Esophagus squamous epithelium (tissue), 5 donors: Measurements from ENCODE around the gene ABCC5. TPM values are rescaled to one million over a fixed set of nuclear protein-coding genes. Genes with fewer than 3 reads are reported as not detected.

Source experiments
- DNase-seq: peaks from one replicate; lab custom pipeline; 2025; lab: John Stamatoyannopoulos, UW
- H3K27ac ChIP-seq, 4 donors: fragments of 200-600 bp; sonication (generic); one replicate each; pipeline ENCODE4 v1.5.1; 2016 to 2019; ENCODE audit warnings: mild to moderate bottlenecking in 1 of 4
- H3K27me3 ChIP-seq, 4 donors: fragments of 200-600 bp; sonication (generic); 1 replicate in 3 of 4; 2 replicates in 1 of 4; pipeline versions ENCODE4 v1.5.1 to v1.6.0; 2017 to 2021; ENCODE audit warnings: antibody characterized with exemption in 1 of 4
- H3K36me3 ChIP-seq, 3 donors: fragments of 200-600 bp; sonication (generic); one replicate each; pipeline ENCODE4 v1.5.1; 2016 to 2019
- H3K4me1 ChIP-seq, 3 donors: fragments of 200-600 bp; sonication (generic); one replicate each; pipeline ENCODE4 v1.5.1; 2017 to 2019
- H3K4me3 ChIP-seq, 4 donors: fragments of 200-600 bp; sonication (generic); 1 replicate in 3 of 4; 2 replicates in 1 of 4; pipeline ENCODE4 v1.5.1; 2016 to 2019; ENCODE audit warnings: mild to moderate bottlenecking in 2 of 4, moderate library complexity in 1 of 4
- H3K9me3 ChIP-seq, 3 donors: fragments of 200-600 bp; sonication (generic); one replicate each; pipeline ENCODE4 v1.5.1; 2016 to 2019
- CTCF ChIP-seq, 6 experiments: fragments of 450-650 bp in 4 of 6; fragments of 200-600 bp in 2 of 6; sonication (generic) in 2 of 6; IDR thresholded peaks; one replicate each; pipeline ENCODE4 v1.5.1; 2016 to 2019; ENCODE audit warnings: antibody characterized with exemption in 6 of 6, mild to moderate bottlenecking in 4 of 6, moderate library complexity in 4 of 6
- POLR2A ChIP-seq, 4 donors: fragments of 450-650 bp; IDR thresholded peaks; one replicate each; pipeline ENCODE4 v1.6.1; 2017; ENCODE audit warnings: antibody characterized with exemption in 4 of 4, mild to moderate bottlenecking in 4 of 4, moderate library complexity in 3 of 4
- WGBS, 2 donors: methylation state at CpG; one replicate each; pipeline ENCODE4 v1.1.5; 2018; 5-methylcytosine and 5-hydroxymethylcytosine counted together
- intact Hi-C: fragments of 100-400 bp; cut with DNase I; formaldehyde crosslinking; loops from one replicate; pipeline ENCODE4 v1.15.0; 2022
- total RNA-seq, 4 donors: library from RNA; depleted of rRNA; stranded (reverse); fragments of >200 nt; gene quantifications; one replicate each; pipeline ENCODE4 v1.1.0, GENCODE V29; 2016
- donor health status: DM: yes; HTN: yes; CAD: no.

The ABCC5 gene
- total RNA-seq, 4 donors from 2014 or later: 34.3 to 50.2 (median 40.4) TPM

GRCh38 chr3:183884427-183885296 lies 133.0 kb downstream of the ABCC5 start, which contains the start of gene PARL:
PARL (minus strand) TSS chr3:183884880; CDS start chr3:183884846, 34 bp downstream.
- TF ChIP-seq POLR2A (IDR thresholded peaks at IDR 0.05): peak in 2 of 4 donors; percentile 59 to 78
- TF ChIP-seq CTCF (IDR thresholded peaks at IDR 0.05): peak; percentile 87 to 98 (median 95)
- 1% methylated on average over 16 to 29 of the region's 63 CpGs for WGBS, 2 donors
- intact Hi-C loops: no loop called here

GRCh38 chr3:183884097-183884426 lies 133.6 kb downstream of the ABCC5 start:
- WGBS, 2 donors: 1 to 3% methylated on average over 9 of the region's 9 CpGs
- Histone ChIP-seq H3K4me1 (peaks cover 9 to 40% (median 22%) of the 10 kb centered on the region in 3 donors), H3K27me3 (no peaks in the 10 kb centered on the region), H3K36me3 (peaks cover 0 to 4% (median 0%) of the 10 kb centered on the region in 3 donors), H3K27ac (peak overlapping the region; percentile 77 to 90 (median 85)), H3K9me3 (no peaks in the 10 kb centered on the region), H3K4me3 (peak overlapping the region; percentile 61 to 98 (median 90))
- intact Hi-C loops: no loop called here
- DNase-seq: no peak
- TF ChIP-seq POLR2A (IDR thresholded peaks at IDR 0.05) (no peak), CTCF (IDR thresholded peaks at IDR 0.05) (no peak)

More at GRCh38 chr3:183884427-183885296, 133.0 kb downstream of the ABCC5 start, which contains the start of gene PARL:
- H3K4me3 ChIP-seq: peak within 1 kb of the TSS; percentile 61 to 98 (median 90)
- peaks cover 9 to 40% (median 22%) of the 10 kb centered on the region in 3 donors for H3K4me1 ChIP-seq
- H3K27me3 ChIP-seq: no peaks in the 10 kb centered on the region
- peak within 1 kb of the TSS; percentile 77 to 90 (median 85) for H3K27ac ChIP-seq
- peak; percentile 75 for DNase-seq
- H3K9me3 ChIP-seq: no peaks in the 10 kb centered on the region
- H3K36me3 ChIP-seq: peaks cover 0 to 4% (median 0%) of the 10 kb centered on the region in 3 donors

- Histone ChIP-seq H3K36me3 (peaks cover 0 to 4% (median 0%) of the 10 kb centered on the region in 3 donors), H3K4me1 (peaks cover 9 to 40% (median 22%) of the 10 kb centered on the region in 3 donors), H3K4me3 (peak overlapping the region; percentile 61 to 98 (median 90)), H3K27ac (peak overlapping the region; percentile 10 to 90 (median 82)), H3K27me3 (no peaks in the 10 kb centered on the region), H3K9me3 (no peaks in the 10 kb centered on the region)
- intact Hi-C loops: no loop called here
- no peak for DNase-seq
- 37 to 51% methylated on average over 16 of the region's 16 CpGs for WGBS, 2 donors
- TF ChIP-seq POLR2A (IDR thresholded peaks at IDR 0.05): no peak
- TF ChIP-seq CTCF (IDR thresholded peaks at IDR 0.05): no peak
Measured at GRCh38 chr3:183883291-183884096, 134.2 kb downstream of the ABCC5 start.

GRCh38 chr3:183880121-183880520 lies 137.6 kb downstream of the ABCC5 start:
- intact Hi-C loops: no loop called here
- Histone ChIP-seq H3K4me1 (peaks cover 9 to 35% (median 19%) of the 10 kb centered on the region in 3 donors), H3K36me3 (peaks cover 0 to 29% (median 0%) of the 10 kb centered on the region in 3 donors), H3K4me3 (no peak overlapping the region), H3K27me3 (no peaks in the 10 kb centered on the region), H3K9me3 (no peaks in the 10 kb centered on the region), H3K27ac (peak overlapping the region in 1 of 4 donors; percentile 11)
- no peak for DNase-seq
- WGBS, 2 donors: 87 to 91% methylated on average over 9 of the region's 9 CpGs
- no peak for TF ChIP-seq CTCF (IDR thresholded peaks at IDR 0.05)
- TF ChIP-seq POLR2A (IDR thresholded peaks at IDR 0.05): no peak
